Cerebellar cortex (tissue), 1 donor: Measurements from ENCODE around the gene NRG2.

Experiments used
- DNase-seq: peaks from one replicate; pipeline ENCODE4 v3.0.0-alpha.2; 2015; ENCODE audit warnings: low spot score

The NRG2 gene

DNA sequence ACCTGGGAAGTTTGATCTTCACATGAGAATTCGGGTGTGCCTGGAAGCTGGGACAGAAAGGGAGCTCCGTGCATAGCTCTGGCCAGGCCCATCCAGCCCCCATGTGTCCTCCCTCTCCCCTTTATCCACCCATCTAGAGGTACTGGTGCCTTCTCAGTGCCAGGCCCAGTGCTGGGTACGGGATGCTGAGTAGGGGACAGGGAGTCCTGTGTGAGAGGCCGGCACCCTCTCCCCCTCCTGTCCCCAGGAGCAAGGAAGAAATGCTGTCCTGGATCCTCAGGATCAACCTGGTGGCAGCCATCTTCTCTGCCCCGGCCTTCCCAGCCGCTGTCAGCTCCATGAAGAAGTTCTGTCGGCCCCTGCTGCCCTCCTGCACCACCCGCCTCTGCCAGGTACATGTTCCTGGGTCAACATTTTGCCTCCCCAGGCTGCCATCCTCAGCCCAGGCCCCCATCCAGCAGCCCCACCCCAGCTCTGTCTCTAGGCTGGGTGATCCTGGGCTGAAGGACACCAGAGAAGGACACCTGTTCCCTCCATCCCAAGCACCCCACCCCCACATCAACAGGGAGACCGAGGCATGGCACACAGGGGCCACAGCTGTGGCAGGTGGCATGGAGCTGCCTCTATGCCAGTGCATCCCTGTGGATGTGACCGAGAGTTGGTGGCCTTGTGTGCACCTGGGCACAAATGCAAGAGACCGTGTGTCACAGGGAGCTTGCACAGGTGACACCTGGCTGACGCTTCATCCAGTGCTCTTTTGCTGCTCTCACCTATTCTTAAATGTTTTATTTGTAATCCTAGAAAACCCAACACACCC lies 204.5 kb downstream of the NRG2 start:
- DNase-seq: no peak

GRCh38 chr5:139837711-139838380 lies 205.3 kb downstream of the NRG2 start:
- DNase-seq: no peak

DNA sequence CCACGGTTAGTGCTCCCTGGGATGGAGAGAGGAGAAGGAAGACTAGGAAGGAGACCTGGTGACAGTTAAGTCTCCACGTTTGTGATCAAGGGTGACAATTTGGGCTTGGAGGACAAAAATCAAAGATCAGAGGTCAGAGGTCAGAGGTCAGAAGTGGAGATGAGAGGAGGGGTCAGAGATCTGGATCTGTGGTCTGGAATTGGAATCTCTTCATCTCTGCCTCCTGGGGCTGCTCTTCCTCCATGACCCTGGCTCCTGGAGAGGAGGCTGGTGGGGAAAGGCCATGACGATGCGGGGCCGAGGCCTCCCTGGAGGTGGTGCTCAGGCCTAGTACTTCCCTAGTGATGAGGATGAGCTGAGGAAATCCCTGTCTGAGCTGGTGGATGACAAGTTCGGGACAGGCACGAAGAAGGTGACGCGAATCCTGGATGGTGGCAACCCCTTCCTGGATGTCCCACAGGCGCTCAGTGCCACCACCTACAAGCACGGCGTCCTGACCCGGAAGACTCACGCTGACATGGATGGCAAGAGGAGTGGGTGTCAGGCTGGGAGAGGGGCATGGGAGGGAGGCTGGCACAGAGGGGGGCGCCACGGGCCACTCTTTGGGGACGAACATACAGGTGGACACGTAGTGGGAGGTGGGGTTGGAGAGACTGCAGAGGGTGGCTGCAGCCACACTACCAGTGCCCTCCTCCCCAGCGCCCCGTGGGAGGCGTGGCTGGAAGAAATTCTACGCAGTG lies 206.5 kb downstream of the NRG2 start:
- no peak for DNase-seq

GRCh38 chr5:139835656-139836055 lies 207.4 kb downstream of the NRG2 start:
- DNase-seq: no peak

DNA sequence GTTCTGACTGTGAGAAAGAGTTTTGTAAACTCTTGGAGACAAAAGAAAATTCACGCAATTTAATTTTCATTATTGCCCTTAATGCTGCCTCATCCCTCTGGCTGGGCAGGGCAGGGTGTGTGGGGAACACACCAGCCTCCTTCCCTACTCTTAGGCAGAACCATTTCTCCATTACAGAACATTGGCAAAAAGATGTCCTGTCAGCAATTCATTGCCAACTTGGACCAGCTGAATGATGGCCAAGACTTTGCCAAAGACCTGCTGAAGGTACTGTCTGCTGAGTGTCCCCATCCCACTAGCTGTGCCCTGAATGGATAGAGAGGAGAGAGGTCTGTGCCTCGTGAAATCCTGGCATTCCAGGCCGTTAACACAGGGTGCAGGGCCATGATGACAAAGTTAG lies 209.6 kb downstream of the NRG2 start:
- no peak for DNase-seq

GRCh38 chr5:139831624-139832023 lies 211.5 kb downstream of the NRG2 start:
- no peak for DNase-seq

DNA sequence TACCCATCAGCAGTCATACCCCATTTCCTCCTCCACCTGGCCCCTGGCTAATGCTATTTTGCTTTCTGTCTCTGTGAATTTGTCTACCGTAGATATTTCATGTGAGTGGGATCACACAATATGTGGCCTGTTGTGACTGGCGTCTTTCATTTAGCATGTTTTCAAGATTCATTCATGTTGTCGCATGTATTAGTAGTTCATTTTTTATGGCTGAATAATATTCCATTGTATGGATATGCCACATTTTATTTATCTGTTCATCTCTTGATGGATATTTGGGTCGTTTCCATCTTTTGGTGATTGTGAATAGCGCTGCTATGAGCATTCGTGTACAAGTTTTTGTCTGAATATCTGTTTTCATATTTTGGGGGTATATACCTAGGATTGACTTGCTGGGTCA lies 213.6 kb downstream of the NRG2 start:
- DNase-seq: no peak

DNA sequence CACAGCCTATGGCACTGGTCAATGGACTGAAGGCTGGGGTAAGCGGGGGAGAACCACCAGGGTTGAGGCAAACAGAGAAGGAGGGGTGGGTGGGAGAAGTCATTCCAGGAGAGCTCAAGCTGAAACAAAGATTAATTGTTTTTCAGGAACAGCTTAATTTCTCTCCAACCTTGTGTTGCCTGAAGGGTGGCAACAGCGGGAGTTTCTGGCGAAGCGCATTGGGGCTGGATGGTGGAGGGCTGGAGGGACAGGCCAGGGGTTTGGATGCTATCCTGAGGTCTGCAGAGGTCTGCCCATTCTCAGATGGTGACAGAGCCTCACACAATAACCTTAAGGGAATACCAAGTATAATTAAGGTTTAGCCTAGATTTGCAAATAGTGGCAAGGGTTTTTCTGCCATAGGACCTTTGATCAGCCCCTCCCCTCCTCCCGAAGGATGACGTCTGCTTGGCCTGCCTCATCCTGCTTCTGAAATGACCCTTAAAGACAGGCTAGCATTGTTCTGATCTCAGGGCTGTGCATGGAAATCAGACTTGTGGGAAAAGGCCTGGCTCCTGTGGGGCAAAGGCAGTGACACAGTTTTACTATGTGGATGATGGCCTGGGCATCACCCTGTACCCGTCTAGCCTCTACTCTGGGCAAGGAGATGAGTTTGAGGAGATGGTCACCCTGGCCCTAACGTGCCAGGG lies 214.7 kb downstream of the NRG2 start:
- DNase-seq: no peak

GRCh38 chr5:139825690-139826089 lies 217.4 kb downstream of the NRG2 start:
- peak; percentile 33 for DNase-seq

GRCh38 chr5:139823757-139824355 lies 219.2 kb downstream of the NRG2 start:
- DNase-seq: no peak

DNA sequence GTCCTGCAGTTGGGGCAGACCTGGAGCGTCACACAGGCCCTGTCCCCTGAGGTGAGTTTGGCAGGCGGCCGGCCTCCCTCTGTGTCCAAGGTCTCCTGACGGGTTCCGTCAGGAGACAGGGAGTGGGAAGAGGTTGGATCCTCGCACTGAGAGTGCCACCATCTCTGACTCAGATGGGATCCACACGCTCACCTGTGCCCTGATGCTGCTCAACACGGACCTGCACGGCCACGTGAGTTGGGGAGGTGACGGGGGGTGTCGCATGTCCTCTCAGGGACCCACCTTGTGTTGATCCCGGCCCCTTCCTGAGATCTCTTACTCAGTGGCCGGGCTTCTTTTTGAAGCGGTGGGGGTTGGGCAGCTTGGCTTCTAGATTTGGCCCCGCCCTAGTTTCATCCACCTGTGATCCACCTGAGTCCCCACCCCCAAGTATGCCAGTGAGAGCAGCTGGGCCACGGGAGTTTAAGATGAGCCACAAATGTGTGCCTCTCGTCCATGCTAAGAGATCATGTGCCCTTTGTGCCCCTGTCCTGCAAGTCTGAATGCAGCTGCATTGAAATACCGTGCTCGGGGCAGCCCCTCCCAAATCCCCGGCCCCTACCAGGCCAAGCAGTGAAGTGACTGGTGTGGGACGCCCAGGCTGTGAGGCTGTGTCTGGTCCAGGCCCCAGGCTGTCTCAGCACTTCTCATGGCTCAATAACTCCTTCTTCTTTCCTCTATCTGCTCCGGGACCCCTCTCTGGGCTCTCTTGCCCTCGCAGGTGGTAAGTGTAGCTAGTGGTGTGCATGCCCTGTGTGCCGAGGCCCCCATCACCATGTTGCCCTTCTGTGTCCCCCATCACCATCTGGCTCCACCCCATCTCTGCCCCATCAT lies 220.3 kb downstream of the NRG2 start:
- DNase-seq: no peak

- no peak for DNase-seq
These were observed 221.1 kb downstream of the NRG2 start for GRCh38 chr5:139821806-139822552.

GRCh38 chr5:139820606-139821005 lies 222.5 kb downstream of the NRG2 start:
- DNase-seq: no peak

DNA sequence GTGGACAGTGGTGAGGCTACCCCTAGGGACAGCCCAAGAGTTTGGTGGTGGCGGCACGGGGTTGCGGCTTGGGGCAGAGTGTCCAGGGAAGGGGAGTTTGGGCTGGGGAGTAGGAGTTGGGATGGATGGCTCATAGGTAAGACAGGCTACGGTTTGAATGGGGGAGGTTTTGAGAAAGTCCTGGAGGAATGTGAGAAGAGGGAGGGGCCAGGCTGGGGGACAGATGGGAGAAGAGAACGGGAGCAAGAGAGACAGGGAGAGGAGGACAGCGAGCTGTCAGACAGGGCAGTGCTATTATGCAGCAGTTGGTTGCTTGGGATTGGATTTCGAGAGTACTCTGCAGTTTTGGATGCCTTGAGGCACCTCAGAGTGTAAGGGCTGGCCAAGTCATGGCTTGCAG lies 223.0 kb downstream of the NRG2 start:
- DNase-seq: no peak

DNA sequence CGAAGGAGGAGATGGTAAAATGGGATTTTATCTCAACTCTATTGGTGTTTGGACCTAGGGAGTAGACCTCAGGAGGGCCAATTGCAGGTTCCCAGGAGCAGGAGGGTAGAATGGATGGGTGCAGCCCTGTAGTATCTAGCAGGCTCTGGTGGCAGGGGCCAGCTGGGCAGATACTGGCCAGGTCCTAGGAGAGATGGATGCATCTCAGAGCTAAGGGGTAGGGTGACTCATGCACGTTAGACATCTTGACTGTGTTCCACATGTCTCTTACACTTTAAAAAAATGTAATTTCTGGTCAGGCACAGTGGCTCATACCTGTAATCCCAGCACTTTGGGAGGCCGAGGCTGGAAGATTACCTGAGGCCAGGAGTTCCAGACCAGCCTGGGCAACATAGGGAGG lies 225.1 kb downstream of the NRG2 start:
- no peak for DNase-seq

DNA sequence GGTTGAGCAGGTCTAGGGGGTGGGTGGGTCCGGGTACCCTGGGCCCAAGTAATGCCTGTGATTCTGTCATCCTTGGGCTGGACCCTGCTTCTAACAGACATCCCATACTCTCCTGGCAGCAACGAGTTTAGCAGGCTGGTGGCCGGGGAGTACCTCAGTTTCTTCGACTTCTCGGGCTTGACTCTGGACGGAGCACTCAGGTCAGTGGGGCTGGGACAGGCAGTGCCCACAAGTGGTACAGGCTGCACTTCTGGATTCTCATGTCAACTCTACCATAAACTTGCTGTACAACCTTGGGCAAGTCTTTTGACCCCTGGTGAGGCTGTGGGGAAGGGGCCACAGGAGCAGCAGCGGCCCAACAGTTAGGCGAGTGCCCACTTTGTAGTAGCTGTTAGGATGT lies 225.7 kb downstream of the NRG2 start:
- no peak for DNase-seq

- no peak for DNase-seq
These were observed 226.5 kb downstream of the NRG2 start for GRCh38 chr5:139816566-139816965.

DNA sequence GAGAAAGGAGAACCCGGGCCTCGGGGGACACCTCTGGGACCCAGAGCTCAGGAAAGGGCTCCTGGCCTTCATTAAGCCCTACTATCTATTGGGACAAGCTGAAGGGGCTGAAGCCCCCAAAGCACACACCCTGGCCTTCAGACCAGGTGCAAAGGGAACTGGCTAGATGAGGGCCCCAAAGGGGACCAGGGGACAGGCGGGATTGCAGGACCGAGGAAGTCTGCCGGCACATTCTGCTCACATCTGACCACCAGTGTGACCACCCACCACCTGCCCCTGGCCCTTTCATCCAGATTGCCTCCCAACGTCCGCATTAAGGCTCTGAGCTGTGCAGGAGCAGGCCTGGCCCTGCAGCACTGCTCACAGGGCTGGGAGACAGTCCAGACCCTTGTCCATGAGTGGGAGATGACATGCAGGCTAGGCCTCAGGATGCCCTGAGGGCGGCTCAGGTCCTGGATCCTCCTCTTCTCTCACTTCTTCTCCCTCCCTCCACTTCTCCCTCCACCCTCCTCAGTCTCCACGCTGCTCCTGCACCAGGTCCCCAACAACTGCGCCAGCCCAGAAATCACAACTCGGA lies 228.3 kb downstream of the NRG2 start:
- no peak for DNase-seq

GRCh38 chr5:139814191-139814601 lies 228.9 kb downstream of the NRG2 start:
- DNase-seq: no peak
